ENCODE results near the gene POU5F2.

Gene POU5F2

GRCh38 chr5:93715327-93715726, 26.1 kb downstream of the POU5F2 start:
- DNase-seq, result no peak

GRCh38 chr5:93708442-93708841, 33.0 kb downstream of the POU5F2 start:
- DNase-seq, result no peak

DNA sequence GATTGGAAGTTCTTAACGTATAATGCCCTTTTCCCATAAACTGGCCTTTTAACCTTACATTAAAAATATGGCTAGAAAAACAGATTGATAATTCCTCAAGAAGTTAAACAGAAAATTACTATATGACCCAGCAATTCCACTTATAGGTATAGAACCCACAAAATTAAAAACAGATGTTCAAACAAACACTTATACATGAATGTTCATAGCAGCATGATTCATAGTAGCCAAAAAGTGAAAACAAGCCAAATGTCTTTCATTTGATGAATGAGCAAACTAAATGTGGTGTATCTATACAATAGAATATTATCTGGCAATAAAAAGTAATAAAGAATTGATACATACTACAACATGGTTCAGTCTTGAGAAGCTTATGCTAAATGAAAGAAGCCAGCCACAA, 35.5 kb downstream of the POU5F2 start:
- DNase-seq, result no peak

DNA sequence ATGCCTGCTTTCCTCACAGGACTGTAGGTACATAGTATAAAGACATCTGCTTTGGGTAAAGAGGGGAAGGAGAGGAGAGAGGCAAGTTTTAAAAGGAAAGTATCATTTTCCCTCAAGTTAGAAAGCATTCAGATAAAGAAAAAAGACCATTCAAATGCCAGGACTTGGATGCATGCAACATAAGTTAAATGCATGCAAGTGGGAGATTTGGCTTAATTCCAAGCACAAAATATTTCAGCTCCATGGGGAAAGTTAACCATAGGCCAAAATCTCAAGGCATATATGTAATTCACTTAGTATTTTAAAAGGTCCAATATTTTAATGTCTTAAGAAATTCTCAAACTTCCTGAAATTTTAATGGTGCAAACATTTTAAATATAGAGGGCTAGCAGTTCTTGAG, 36.4 kb downstream of the POU5F2 start:
- DNase-seq, result no peak

GRCh38 chr5:93691997-93692396, 49.4 kb downstream of the POU5F2 start:
- DNase-seq, result no peak
